ENCODE measurements around the gene RAPGEFL1.

GRCh38 chr17:40178660-40179059 is 1.4 kb downstream of the RAPGEFL1 start:
- TF ChIP-seq ZNF274 (IDR thresholded peaks at IDR 0.05; ENCODE audit: low read depth, low read length) (no peak), YY1 (IDR thresholded peaks at IDR 0.05; ENCODE audit: insufficient read depth, insufficient read length) (no peak), SUZ12 (IDR thresholded peaks at IDR 0.05; ENCODE audit: extremely low read depth, insufficient read depth, insufficient read length) (no peak)
